NCI-H510A treated with DMSO at 0.1 percent for 48 hours (cell line): Measurements from ENCODE around the gene PDCD4.

Source experiments
- DNase-seq: peaks from one replicate; lab custom pipeline; 2025; lab: John Stamatoyannopoulos, UW

The PDCD4 gene

DNA sequence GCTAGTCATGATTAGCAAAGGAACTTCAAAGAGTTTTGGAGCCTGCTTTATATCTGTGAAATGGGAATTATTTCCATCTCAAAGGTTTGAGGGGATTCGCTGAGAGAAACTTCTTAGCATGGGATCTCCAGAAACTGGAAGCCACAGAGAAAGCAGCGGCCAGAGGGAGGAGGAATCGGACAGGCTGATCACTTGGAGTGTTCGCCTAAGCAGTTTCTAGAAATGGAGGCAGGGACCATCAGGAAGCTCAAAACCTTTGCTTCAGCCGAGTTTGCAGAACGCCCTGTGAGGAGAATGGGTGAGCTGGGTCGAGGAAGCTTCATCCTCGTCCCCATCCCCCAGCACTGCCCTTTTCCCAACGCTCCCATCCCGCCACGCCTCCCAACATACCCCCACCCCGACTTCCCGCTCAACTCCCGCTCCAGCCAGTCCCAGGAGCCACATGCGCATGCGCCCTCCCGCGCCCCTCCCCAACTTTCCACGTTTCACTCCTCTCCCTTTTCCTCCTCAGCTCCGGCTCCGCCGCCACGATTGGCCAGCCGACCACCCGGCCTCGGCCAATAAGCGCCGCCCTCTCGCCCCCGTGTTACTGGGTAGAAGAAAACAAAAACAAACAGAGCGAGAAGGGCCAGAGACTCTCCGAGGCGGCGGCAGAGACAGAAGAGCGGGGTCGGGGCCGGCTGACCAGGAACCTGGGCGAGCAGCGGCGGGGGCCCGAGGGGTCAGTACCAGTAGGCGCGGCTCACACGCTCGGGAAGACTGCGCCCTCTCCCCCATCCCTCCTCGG lies at the start of gene PDCD4:
Gene PDCD4 (plus strand): TSS at position 631 of the 787 bp plus-strand sequence. CDS start 4,100 bp downstream, outside the sequence.
- peak; percentile 99 for DNase-seq

- no peak for DNase-seq
Observed at GRCh38 chr10:110822035-110822711, 49.6 kb upstream of the PDCD4 start.

DNA sequence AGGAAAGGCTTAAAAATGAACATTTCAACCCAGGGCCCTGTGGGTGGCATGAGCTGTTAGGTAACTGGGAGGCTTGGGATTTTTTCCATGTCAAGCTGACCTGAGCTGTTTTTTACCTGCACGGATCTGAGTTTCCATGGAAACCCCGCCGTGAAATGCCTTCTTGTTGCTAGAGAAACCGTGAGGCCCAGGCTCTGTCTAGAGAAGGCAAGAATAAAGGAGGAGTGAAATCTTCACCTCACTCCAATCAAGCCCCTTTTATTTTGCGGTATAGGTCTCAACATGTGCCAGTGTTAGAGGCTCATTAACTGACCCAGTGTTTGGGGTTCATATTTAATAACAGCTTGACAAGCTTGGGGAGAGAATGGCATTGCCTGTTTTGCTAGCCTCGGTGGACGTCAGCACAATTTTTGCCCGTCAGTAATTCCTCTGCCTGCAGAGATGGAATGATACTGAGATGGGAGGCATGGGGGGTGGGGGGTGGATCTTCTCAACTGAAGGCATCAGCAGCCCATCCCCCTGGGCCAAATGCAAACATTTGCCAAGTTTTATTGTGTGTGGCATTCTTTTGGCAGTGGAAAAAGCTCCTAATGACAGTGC lies 48.9 kb upstream of the PDCD4 start:
- DNase-seq = no peak

DNA sequence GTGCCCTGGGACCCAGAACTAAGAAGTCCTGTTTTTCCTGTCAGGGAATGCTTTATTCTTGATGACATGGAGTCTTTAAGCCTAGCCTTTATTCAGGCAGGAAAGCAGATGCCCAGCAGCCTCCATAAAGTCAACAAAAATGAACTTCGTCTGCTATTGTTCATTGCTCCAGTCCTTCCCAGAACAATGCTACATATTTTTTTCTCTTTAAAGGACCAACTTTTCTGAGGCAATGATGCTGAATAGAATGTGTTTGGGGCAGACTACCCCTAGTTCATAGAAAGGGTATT lies 47.6 kb upstream of the PDCD4 start:
- no peak for DNase-seq

- DNase-seq = no peak
Observed at GRCh38 chr10:110824660-110825059, 47.1 kb upstream of the PDCD4 start.

- DNase-seq = no peak
Observed at GRCh38 chr10:110825508-110825907, 46.2 kb upstream of the PDCD4 start.

- DNase-seq = no peak
Observed at GRCh38 chr10:110827410-110827809, 44.3 kb upstream of the PDCD4 start.

DNA sequence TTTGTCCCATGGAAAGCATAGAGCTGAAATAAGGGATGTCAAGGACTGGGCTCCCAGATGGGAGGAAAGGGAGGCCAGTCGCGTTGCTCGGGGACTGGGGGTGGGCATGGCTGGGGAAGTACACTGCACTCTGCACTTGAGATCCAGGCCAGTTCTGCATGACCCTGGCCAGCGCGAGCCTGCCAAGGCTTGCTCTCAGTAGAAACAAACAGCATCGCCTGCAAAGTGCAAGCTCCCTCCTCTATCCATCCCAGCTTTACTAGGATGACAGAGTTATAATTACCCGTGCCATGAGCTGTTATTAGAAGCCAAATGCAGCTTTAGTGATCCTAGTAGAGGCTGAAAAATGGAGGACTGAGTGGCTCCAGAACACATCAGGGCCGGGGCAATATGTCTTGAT lies 43.9 kb upstream of the PDCD4 start:
- no peak for DNase-seq

GRCh38 chr10:110828525-110828924 lies 43.2 kb upstream of the PDCD4 start:
- no peak for DNase-seq

DNA sequence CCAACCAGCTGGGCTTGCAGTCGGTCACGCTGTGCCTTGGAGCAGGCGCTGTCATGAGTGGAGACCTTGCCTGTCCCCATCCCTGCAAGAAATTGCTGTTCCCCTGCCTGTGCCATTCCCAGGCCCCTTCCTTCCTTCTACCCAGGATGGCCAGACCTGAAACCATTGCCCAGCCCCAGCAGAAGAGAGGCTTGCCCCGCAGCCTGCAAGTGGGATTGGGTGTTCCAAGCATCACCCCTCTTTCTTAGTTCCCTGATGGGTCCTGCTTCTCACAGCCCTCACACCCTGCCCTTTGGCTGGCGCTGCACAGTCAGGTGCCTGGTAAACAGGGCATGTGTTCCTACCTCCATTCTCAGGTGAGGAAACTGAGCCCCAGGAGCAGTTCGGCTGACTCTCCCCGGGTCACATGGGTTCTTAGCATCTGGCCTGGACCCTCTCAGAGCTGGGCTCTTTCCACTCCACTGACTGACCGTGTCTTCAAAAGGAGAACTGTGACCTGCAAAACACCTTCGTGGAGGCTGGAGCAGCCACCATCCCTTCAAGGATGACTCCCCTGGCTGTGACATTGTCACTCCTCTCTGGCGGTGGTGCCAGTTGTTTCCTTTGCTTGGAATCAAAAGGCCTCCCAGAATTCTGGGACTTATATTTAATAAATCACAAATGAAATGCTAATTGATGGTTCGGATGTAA lies 41.9 kb upstream of the PDCD4 start:
- DNase-seq = no peak

DNA sequence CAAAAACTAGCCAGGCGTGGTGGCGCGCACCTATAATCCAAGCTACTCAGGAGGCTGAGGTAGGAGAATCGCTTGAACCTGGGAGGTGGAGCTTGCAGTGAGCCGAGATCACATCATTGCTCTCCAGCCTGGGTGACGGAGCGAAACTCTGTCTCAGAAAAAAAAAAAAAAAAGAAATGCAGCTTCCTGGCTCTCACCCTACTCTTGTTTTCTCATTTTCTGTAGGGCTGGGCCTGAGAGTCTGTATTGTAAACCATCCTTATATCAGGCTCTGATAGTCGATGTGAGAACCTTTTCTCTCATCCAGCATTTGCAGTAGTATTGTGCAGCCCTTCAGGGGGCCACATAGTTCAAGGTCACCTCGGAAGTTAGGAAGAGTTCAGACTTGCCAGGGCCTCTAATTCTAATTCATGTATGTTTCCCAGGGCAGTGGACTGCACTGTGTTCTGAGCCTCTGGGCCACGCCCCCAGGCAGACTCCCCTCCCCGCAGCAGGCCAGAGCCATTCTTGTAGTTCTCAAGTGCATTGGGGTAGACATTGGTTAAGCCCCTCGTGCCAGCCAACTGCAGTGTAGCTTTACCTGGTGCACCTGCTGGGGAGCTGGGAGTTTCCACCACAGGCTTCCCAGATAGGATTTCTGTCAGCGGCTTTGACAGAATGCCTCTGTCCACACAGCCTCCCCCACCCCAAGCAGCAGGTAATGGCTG lies 38.3 kb upstream of the PDCD4 start:
- peak; percentile 9 for DNase-seq

DNA sequence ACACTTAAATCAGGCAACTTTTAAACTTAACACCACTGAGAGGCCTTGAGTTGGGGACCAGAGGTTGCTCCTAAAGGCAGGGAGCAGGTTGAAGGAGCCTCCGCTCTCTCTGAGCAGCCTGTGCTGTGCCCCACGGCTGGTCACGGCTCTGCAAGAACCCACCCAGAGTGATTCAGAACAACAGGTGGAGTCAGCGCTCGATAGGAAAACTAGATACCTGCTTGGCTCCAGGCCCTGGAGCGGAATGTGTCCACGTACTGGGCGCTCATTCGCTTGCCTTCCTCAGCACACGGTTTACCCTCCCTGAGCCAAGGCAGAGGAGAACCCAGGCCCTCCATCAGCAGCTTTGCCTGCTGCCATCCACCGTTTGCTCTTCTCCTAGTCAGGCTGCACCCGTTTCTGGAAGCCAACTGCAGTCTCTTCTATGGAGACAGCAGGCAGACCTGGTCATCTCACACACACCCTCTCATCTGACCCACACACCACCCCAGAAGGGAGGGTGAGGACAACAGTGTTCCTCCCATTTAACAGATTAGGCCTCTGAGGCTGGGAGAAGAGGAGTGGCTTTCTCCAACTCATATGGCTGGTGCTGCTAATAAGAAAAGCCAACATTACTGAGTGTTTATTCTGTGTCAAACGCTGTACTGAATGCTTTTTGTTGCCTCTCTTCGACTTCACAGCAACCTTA lies 37.6 kb upstream of the PDCD4 start:
- DNase-seq = no peak

DNA sequence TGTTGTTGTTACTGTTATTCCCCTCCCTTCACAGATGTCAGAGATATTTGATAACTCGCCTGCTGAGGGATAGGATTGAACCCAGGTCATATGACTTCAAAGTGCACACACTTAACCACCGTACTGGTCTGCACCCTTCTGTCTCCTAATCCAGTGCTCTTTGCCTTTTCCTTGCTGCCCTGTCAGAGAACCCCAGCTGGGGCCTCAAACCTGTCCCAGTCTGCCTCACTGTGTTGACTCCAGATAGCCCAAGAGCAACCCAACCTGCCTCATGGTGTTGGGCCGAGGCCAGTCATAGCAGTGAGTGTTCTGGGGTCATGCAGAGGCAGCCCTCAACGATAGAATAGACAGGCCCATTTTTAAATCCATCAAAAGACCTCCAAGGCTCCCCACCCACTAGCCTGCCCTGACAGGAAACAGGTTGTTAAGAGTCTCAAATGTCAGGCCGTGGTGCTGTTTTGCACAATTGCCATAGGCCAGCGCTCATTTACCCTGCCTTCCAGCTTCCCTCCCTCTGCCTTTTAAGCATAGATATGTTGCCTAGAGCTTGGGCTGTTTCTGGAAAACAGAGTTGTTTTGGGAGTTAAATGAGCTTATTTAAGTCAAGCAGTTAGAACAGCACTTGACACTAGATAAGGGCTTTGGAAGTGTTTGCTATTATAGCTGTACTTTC lies 37.0 kb upstream of the PDCD4 start:
- peak; percentile 81 for DNase-seq

GRCh38 chr10:110835841-110836240 lies 35.9 kb upstream of the PDCD4 start:
- DNase-seq = no peak

DNA sequence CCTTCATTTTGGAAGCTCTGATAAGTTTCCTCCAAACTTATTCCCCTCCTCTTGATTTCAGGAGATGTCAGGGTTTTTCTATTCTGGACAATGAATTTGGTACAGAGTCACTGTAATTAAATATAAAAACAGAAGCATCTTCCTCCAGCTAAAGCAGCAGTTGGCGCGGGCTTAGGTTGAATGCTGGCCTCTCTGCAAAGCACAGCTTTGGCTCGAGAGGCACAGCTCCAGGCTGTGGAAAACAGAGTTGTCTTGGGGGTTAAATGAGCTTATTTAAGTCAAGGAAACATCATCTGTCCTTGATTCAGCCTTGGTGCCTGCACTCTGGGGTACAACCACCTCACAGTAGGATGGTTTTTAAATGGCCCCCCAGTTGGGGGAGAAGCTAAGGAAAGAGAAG lies 35.0 kb upstream of the PDCD4 start:
- no peak for DNase-seq

DNA sequence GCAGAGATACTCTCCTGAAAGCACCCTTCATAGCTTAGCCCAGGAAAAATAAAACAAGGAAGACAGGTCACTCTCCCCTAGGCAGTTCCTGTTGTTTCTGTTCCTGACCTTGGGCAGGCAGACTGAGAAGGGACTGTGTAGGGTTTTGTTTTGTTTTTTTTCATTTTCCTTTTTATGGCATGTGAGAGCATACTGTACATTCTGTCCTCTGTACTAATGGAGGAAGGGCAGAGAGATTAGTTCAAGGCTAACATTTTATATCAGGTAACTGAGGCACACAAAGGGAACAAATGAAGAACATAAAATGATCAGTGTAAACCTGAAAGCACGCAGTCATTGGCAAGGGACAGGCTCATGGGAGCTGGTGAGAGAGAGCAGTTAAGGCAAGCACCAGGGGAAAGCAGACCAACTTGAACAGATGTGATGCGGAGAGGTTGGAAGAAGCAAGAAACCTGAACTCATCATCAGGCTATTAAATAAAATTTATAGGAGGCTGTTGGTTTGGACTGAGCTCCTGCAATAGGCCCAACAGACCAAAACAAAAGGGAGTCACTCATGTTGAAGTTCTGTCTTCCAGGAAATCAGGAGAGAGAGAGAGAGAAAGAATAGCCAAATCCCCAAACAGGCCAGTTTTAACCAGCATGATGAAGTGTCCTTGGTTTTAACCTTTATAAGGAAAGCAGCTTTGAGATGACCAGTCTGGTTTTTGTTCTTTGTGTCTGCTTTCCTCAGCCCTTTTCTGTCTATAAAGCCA lies 34.1 kb upstream of the PDCD4 start:
- DNase-seq = no peak

DNA sequence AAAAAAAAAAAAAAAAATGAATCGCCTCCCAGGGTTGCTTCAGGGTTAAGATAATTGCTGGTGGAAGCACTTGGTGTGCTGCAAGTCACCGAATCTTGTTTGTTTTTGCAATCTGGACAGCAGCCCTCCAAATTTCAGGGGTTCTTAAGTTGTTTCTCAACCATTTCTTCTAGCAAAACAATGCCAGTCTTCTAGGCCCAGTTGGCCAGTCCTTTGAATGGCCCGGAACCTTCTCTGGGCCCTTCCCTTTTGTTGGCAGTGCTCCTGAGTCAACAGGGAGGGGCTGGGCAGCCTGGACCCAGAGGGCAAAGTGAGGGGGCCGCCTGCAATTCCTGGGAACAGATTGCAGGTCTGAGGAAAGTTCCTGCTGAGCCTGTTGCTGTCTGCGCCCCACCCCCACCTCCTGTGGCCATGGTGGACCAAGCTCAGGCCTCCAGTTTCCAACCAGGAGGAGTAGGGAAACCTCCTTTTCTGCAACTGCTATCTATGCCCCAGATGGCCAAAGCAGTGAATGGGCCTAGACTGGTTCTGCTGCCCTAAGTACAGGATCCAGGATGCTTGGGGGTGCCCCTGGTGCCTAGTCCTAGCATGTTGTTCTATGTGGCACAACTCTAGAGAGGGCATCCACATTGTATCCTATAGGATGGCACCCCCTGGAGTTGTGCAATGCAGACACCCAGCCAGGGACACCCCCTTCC lies 31.4 kb upstream of the PDCD4 start:
- DNase-seq = no peak

- DNase-seq = no peak
Observed at GRCh38 chr10:110840923-110841428, 30.8 kb upstream of the PDCD4 start.

DNA sequence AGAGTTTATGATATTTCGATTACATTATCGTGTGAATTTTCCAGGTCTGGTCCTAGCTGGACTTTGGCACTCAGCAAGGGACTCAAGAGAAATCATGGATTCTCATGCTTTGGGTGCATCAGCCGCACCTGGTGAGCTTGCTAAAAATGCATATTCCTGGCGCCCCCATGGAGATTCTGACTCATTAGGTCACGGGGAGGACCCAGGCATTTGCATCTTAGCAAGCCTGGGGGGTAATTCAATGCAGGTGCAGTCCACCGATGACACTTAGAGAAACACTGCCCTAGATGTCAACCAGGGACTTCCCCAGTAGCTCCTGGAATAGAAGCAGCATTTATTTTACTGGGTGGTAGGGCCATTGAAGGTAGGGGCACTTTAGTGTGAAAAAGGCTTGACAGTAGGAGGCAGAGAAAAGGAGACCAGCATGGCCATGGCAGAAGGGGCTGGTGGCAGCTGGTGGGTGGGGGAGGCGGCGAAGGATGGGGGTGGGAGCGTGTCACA lies 29.9 kb upstream of the PDCD4 start:
- DNase-seq = no peak
